Activated naive CD4-positive, alpha-beta T cell (primary cell): Measurements from ENCODE around the gene SYT9.

ENCODE experiments used
- DNase-seq, 4 experiments: peaks; one replicate each; lab custom pipeline; 2025; lab: John Stamatoyannopoulos, UW

SYT9 gene

DNA sequence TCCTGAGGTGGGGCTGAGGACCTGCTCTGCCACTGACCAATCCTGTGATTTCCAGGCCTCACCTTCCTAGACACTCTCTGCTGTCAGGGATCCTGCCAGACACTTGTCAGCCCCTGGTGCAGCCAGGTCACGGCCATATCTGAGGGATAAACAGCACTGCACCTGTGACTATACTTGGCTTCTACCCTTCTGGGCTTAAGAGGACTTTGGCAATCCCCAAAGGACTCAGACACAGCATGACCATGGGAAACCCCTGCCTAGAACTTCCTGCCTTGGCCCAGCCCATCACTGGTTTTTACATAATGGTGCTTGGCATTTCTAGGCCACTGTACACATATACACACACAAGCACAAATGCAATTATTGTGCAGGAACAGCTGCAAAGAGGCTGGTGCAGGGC lies 222.0 kb downstream of the SYT9 start:
- DNase-seq = no peak

DNA sequence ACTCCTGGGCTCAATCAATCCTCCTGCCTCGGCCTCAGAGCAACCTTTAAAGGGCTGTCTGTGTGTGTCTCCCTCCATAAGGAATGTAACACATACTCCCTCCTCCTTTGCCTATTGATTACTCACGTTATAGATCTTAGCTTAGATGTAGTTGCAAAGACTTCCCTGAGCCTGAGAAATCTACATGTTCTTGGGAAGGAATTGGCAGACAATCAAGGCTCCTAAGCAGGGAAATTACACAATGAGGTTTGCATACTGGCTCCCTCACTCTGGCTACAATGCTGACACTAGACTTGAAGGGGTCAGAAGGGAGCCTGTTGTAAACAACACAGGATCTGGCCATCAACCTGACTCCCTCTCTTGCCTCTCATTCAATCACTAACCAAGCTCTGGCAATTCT lies 228.4 kb downstream of the SYT9 start:
- DNase-seq = no peak

DNA sequence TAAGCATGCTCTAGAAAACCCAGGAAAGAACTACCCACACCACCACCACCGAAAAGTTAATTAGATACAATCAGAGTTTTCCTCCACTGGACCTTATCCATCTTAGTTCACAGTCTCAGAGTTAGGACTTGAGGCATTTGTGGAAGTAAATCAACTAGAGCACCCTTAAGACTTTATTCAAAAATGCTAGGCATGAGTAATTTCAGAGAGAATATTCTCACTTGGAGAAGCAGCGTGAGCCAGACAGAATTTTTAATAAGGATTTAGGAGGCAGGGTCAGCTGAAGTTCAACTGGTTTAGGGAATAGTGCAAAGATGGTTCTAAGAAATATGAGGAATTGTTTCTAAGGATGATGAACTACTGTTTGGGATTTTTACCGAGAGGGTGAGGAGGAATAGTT lies 232.4 kb downstream of the SYT9 start:
- DNase-seq = no peak

DNA sequence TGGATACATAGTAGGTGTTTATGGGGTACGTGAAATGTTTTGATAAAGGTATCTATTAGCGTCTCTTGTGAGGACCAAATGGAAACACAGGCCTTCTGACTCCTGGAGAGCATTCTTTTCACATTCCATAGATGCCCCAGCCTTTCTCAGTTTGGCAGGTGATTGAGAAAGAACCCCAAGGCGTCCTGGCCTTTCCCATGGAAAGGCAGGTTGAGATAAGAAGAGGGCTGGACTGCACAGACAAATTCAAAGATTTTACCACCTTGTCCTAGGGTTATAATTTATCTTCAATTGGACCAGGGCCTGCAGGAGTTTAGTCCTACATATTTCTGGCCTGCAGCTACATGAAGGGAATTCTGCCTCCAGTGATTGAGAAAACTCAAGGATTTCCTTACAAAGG lies 232.9 kb downstream of the SYT9 start:
- no peak for DNase-seq

DNA sequence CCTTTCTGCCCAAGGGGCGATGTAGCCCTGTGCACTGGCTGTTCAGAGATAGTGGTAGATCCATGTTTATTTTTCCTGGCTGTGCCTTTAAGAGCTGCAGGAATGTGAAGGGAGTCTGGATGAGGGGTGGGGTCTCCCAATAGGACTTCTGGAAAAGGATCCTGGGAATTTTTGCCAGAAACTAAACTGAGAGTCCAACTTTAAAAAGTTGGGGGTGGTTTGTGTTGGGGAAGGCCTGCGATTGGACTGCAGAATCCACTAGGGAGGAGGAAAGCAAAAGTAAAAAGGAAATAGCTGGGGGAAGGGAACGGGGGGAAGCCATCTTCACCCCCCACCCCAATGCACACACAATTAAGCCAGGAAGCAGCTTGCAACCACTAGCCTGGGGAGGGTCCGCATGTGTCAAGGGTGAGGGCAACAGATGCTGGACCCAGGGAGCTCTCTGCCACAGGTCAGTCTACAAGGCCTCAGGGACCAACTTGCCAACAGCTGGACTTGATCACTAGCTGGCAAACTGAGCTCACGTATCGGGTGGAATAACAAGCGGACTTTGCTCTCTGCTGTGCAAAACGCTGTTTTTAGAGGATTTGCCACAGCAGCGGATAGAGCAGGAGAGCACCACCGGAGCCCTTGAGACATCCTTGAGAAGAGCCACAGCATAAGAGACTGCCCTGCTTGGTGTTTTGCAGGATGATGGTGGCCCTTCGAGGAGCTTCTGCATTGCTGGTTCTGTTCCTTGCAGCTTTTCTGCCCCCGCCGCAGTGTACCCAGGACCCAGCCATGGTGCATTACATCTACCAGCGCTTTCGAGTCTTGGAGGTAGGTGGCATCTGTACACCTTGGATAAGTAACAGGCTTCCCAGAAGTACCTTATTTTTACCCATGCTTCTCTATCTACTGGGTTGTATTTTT lies 233.7 kb downstream of the SYT9 start, which contains the start of gene OLFML1:
TSS of gene OLFML1 (plus strand) at position 321 of the 912 bp plus-strand sequence. CDS start at position 691, 370 bp downstream.
- DNase-seq = no peak

DNA sequence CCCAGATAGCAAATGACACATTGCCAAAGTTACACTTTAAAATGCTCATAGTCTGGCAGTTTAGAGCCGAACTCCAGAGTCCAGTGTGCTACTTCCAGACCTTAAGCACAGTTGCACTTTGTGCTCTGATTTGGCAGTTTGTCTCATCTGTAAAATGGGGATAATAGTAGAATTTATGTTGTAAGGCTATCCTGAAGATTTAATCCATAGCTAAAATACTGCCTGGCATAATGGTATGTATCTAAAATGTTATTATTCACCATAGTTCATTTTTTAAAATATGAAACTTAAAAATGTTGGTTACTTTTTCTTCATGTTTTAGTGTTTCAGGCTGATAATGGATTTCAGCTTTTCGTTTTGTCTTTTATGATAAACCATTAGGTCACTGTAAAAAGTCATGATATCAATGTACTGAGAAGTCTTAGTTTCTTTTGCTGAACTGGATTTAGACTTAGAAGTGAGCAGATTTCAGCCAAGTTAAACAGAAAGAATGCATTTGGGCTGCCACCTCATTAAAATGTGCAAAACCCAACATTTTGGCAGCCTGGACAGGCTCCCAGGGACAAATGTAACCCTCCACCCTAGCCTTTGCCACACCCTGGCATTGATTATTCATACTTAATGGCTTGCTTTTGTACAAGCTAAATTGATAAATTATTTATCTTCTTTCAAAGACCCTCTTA lies 234.5 kb downstream of the SYT9 start:
- no peak for DNase-seq

DNA sequence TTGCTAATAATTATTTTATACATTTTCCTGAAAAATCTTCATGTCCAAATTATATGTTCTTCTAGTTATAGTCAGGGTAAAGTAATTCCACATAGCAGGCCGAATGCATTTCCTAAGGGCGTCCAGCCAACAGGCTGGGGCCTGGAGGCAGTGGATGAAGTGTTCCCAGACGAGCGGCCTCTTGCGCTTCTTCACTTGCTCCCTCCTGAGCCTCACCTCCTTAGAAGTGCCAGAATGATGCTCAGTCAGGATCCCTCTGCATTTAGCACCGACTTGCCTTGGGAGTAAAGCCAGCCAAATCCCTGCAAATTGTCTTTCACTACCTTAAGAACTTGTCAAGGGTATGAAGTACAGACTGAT lies 235.1 kb downstream of the SYT9 start:
- no peak for DNase-seq

DNA sequence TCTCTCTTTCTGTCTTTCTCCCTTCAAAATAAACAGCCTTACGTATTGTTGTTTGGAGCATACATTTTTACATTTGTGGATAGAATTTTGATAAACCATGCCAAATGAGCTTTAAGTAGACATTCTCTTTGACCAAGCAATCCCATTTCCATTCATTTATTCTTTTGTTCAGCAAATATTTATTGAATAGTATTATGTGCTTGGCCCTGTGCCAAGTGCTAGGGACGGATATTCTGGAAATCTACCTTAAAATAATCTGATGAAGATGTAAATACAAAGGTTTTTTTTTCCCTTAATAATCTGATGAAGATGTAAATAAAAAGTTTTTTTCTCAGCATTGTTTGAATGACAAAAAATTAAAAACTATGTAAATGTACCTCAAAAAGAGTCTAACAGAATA lies 235.7 kb downstream of the SYT9 start:
- no peak for DNase-seq

DNA sequence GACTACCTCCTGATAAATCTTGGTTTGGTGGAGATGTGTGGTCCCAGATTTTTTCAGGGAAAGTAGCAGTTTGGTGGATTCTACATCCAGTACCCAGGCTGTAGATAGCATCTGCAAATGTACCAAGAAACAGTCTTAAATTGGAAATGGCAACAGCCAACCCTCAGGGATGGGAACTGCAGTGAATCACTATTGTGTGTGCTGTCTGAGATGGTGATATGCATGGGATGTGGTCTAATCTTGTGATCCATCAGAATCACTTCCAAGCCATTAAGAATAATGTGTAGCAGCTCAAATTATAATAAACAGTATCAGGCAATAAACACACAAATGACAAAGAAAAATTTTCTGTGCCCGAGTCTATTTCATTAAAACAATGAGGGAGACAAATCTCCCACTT lies 237.0 kb downstream of the SYT9 start:
- DNase-seq = no peak

DNA sequence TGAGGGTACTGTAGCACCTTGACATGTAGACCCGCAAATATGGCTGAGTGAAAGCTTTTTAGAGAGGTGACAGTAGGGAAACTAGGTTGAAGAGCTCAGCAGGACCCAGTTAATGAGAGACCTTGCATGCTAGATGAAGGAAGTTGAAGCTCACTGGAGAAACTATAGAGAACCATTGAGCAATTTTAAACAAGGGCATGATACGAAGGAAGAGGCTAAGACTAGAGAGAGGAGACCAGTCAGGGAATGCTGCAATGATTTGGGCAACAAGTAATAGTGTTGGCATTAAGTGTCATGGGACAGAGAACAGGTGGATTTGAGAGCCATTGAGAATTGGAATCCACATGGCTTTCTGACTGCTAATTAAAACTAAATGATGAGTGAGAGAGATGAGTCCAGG lies 237.7 kb downstream of the SYT9 start:
- DNase-seq = no peak

DNA sequence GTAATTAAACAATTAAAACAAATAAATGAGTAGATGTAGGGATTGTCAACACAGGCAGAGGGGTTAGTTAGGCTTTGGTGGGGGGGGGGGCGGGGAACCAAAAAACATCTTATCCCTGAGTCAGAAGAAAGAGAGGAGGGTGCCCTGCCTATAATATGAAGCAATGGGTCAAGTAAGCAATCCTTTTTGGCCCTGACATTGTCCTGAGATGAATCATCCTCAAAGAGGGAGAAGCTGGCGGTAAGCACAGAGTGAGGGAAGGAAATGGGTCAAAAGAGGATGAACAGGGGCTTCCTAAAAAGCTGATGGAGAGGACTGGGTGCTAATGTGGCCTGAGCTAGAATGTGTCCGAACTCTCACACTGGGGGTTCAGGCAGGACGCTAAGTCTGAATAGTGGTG lies 238.3 kb downstream of the SYT9 start:
- no peak for DNase-seq

DNA sequence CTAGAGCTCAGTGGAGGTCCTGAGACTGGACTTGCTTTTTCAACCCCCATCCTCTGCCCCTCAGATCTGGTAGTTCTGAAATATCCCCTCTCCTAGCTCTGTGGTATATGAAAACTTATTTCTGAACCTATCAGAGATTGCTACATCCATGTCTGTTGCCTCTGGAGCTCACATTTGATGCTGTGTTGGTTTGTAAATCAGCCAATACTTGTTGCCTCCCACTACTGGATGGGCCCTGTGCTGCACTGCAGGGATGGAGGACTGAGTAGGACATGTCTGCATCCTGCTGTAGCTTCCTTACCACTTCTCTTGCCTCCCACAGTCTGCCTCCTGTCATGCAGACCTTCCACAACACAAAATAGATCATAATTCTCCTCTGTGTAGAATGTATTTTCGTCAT lies 238.8 kb downstream of the SYT9 start:
- DNase-seq = no peak

DNA sequence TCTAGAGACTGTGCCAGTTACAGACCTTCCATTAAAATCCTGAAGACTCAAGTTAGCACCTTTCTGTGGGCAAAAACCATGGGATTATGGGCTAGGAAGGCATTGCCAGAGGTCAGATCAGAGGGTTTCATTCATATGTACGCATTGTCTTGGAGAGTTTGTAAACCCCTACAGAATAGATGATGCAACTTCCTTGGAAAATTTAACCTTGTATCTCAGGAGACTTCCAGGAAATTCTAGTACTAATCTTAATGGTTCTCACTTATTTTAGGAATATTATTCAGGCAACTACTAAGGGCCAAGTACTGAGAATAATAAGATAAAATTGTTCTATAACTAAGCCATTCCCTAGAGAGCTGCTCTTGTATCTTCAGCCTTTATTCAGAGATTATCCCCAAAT lies 240.5 kb downstream of the SYT9 start:
- DNase-seq = no peak

DNA sequence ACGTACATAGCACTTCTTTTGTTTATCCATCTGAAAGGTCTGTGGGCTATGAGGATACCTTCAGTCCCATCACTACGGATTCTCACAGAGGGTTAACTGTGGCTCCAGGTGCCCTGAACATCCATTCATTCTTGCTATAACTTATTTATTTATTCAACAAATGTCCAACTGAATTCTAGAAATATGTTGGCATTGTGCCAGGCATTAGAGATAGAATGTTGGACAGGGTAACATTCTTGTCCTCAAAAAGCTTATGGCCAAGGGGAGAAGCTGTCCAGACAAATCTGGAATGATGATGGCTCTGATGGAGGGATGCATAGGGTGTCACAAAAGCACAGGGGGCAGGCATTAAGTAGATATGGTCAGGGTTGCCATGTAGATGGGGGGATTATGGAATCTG lies 242.0 kb downstream of the SYT9 start:
- no peak for DNase-seq

DNA sequence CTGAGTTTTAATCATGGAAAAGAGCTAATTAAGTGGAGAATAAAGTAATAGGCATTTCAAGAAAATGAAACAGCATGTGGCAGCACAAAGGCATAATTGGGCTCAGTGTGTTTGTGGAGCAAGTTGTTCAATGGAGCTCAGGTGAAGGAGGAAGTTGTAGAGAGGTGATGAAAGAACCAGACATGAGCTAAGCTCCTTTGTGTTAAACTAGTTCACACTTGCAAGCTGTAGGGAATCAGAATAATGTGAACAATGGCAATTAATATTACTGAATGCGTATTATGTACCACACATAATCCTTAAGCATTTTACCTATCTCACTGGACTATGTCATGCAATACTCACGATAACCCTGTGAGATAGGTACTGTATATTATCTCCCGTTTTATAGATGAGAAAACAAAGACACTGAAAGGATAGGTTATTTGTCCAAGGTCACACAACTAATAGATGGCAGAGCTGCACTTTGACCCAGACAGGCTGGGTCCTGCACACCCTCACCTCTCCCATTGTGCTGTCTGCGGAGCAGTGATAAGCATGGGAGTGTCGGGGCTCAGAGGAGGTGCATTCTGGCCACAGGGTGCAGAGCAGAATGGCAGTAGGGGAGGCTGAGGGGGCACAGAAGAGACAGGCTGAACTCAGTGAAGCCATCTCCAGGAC lies 242.5 kb downstream of the SYT9 start:
- DNase-seq = no peak

DNA sequence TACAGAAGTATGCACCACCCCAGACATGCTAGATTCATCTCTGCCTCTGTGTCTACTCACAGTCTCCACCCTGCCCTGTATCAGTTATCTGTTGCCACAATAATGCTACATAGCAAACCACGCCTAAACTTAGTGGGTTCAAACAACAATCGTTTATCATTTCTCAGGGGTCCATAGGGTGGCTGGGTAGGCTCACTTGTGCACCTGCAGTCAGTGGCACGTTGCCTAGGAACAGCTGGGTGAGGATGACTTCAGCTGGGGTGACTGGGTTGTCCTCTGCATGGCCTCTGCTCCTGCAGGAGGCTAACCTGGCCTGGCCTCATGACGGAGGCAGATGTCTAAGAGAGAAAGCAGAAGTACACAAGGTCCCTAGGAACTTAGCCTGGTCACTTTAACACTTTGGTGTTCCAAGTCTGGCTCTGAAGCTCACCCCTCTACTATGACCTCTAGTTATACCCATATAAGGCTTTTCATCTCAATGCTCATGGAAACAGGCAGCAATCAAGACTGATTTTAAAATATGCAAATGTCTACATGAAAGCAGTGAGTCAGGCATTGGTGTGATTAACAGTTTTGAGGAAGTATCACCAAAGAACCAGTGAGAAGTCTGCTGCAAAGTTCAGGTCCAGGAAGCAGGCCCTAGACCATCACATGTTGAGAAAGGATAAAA lies 244.3 kb downstream of the SYT9 start:
- no peak for DNase-seq

DNA sequence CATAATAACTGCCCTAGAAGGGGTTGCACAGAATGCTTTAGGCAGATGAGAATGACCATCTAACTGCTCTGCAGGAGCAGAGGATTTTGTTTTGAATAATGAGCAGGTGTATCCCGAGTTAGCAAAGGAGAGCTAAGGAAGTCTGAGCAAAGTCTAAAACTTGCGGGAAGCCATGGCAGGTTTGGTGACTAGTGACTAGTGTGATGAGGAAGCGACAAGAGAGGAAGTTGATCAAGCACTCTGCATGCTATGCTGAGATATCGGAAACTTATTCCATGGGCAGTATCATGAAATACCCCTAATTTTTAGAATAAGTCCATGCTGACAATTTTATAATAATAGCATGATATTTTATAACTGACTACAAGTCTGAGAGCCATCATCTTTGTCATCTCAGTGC lies 246.5 kb downstream of the SYT9 start:
- DNase-seq = no peak

DNA sequence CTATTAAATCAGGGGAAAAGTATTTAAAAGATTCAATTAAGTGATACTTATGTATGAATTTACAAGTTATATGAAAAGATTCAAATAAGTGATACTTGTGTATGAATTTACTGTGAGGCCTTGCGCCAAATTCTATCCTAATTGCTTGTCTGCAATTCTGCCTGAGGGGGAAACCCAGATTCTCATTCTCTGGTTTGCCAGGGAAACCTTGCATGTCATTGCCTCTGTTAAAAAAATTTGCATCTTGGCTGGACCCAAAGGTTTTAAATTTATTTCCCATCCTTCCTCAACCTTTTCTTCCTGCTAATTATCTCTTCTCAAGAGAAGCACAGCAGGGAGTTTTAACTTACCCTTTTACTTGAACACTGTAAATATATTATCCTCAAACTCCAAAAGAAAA lies 247.4 kb downstream of the SYT9 start:
- DNase-seq = no peak

DNA sequence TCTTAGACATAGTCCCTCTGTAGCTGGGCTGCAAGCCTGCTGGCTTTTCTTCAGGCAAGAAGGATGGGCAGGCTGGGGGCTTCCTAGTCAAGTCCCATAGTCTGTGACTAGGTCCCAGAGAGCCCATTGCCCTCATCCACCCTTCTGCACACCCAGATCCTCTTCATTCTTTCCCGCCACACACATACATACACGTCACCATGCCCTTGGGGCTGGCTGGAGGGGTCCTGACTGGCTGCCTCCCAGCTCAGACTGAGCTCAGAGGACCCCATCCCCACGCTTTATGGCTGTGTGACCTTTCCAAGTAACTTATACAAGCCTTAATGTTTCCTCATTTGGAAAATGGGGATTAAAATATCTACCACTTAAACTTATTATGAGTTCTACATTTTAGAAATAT lies 248.5 kb downstream of the SYT9 start:
- DNase-seq = no peak

DNA sequence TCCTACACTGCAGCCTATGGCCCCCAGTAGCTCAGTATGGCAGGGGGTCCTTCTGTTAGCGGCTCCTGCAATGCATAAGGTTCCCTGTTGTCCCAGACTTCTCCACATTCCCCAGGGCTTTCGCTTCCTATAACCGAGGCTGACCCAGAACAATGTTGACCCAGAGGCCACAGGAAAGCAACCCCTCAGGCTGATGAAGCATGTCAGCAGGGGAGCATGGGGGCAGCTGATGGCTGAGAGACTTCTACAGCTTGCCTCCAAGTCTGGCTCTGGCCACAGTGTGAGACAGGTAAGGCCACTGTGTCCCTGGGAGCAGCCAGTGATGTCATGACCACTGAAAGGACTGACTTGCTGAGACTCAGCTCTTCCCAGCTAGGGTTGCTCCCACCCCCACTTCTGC lies 249.5 kb downstream of the SYT9 start:
- DNase-seq = no peak

DNA sequence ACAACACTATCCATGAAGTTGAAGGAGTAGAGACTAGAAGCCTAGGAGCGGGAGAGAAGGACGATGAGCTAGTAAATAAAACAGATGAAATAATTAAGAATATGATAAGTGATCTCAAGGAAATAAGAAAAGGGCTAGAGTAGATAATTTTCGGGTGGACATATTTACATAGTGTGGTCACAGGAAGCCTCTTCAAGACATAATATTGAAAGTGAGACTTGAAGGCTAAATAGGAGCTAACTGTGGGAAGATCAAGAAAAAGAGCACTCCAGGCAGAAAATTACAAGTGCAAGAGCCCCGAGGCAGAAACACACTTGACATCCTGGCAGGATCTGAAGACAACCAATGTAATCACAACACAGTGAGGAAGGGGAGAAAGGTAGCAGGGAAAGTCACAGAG lies 250.2 kb downstream of the SYT9 start:
- DNase-seq = no peak

DNA sequence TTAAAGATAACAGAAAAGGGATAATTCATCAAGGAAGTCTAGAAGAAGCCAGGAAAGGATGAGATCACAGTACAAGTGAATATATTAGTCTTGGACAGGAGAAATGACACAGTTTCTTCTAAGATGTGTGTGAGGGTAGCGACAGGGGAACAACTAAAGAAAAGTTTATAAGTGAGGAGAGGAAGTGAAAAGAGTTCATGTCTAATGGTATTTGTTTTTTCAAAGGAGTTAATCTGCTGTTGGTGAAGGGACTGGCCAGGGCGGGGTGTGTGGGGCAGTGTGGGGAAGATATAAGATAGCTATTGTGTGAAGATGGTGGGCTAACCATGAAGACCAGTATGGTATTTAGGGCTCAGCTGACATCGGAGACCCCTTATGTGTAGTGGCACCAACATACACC lies 254.5 kb downstream of the SYT9 start:
- DNase-seq = no peak

DNA sequence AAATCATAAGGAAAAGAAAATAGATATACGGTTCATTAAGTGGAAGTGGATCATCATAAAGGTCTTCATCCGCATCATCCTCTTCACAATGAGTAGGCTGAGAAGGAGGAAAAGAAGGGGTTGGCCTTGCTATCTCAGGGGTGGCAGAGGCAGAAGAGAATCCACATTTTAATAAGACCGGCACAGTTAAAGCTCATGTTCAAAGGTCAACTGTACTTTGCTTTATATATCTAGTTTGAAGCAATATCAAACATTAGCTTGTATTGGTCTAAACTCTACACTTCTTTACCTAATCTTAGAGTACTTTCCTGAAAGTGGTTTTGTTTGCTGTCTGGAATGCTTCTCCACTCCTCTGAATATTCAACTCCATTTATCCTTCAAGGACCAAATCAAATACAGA lies 256.4 kb downstream of the SYT9 start:
- no peak for DNase-seq
